Panc1 (cell line): Measurements from ENCODE around the gene ATF2. TPM values are rescaled to one million over a fixed set of nuclear protein-coding genes. Genes with fewer than 3 reads are reported as not detected.

Source experiments
- ATAC-seq: fragments of 200-7000 bp; cut with Tn5 transposase; 2 replicates; pipeline ENCODE4 v1.9.1; 2020; ENCODE audit warnings: mild to moderate bottlenecking, moderate library complexity
- BruUV-seq: library from RNA; stranded (reverse); fragments of 400-500 nt; replicated peaks from 2 replicates; lab custom pipeline; 2021; lab: Mats Ljungman, UMichigan
- CTCF ChIA-PET: fragments of 300-600 bp; sonication (Branson Sonifier 250); formaldehyde crosslinking; loops from one replicate; lab custom pipeline; 2022; ENCODE audit warnings: antibody characterized with exemption; lab: Charles Lee
- POLR2A ChIA-PET: fragments of 300-600 bp; sonication (Branson Sonifier 250); formaldehyde crosslinking; loops from one replicate; lab custom pipeline; 2022; ENCODE audit warnings: antibody characterized with exemption; lab: Charles Lee
- DNase-seq: peaks from one replicate; pipeline ENCODE4 v3.0.0-alpha.2; 2010; ENCODE audit warnings: low read depth, low spot score
- H3K27ac ChIP-seq: 2 replicates; pipeline ENCODE4 v1.5.1; 2011; ENCODE audit warnings: mild to moderate bottlenecking, low read length, inconsistent platforms
- H3K27me3 ChIP-seq: fragments of 200-500 bp; sonication (Bioruptor generic); 2 replicates; pipeline ENCODE4 v1.6.0; 2014; ENCODE audit warnings: low read length, inconsistent platforms; ENCODE audit not compliant: control insufficient read depth, insufficient read depth
- H3K36me3 ChIP-seq: fragments of 200-500 bp; sonication (Bioruptor generic); 2 replicates; pipeline ENCODE4 v1.5.1; 2014; ENCODE audit warnings: inconsistent platforms, mild to moderate bottlenecking, low read length, moderate library complexity; ENCODE audit not compliant: control insufficient read depth, insufficient read depth
- H3K4me1 ChIP-seq: 2 replicates; pipeline ENCODE4 v1.5.1; 2011; ENCODE audit warnings: inconsistent platforms, mild to moderate bottlenecking, low read length, moderate library complexity; ENCODE audit not compliant: control insufficient read depth, insufficient read depth
- H3K4me3 ChIP-seq, 2 experiments: 2 replicates each; pipeline ENCODE4 v1.5.1; 2011 to 2012; ENCODE audit warnings: low read depth in 2 of 2, low read length in 2 of 2, mild to moderate bottlenecking in 2 of 2, inconsistent platforms in 1 of 2, moderate library complexity in 1 of 2
- H3K9me3 ChIP-seq: fragments of 200-500 bp; sonication (Bioruptor generic); 2 replicates; pipeline ENCODE4 v1.5.1; 2014; ENCODE audit warnings: low read depth, mild to moderate bottlenecking, inconsistent platforms, low read length, moderate library complexity; ENCODE audit not compliant: control insufficient read depth, insufficient read depth
- CTCF ChIP-seq: fragments of 450-650 bp; IDR thresholded peaks from 2 replicates; pipeline ENCODE4 v1.5.1; 2017; ENCODE audit warnings: mild to moderate bottlenecking
- POLR2AphosphoS5 ChIP-seq: IDR thresholded peaks from 2 replicates; pipeline ENCODE4 v1.6.1; 2012; ENCODE audit warnings: mild to moderate bottlenecking, low read depth, low read length, moderate library complexity
- REST ChIP-seq, 2 experiments: IDR thresholded peaks; 2 replicates each; pipeline ENCODE4 v1.6.1; 2011 to 2012; ENCODE audit warnings: low read depth in 2 of 2, control low read depth in 1 of 2, low read length in 1 of 2, mild to moderate bottlenecking in 1 of 2, moderate library complexity in 1 of 2; ENCODE audit not compliant: insufficient read depth in 1 of 2
- SIN3A ChIP-seq: IDR thresholded peaks from 2 replicates; pipeline ENCODE4 v1.6.1; 2012; ENCODE audit warnings: low read depth, mild to moderate bottlenecking, low read length, moderate library complexity, borderline replicate concordance; ENCODE audit not compliant: insufficient read depth
- TCF7L2 ChIP-seq: IDR thresholded peaks from 2 replicates; pipeline ENCODE4 v1.6.1; 2011; ENCODE audit warnings: mild to moderate bottlenecking, low read depth, low read length, inconsistent platforms
- in situ Hi-C: cut with HindIII; loops from 2 replicates; pipeline ENCODE4 v1.10.0; 2016; ENCODE audit warnings: low sequenced_read_pairs, low pct_unique_long_range_greater_than_20kb
- intact Hi-C: fragments of 100-400 bp; cut with micrococcal nuclease; formaldehyde crosslinking; loops from one replicate; pipeline ENCODE4 v1.10.0; 2022; ENCODE audit not compliant: unreplicated experiment
- total RNA-seq: library from RNA; stranded (reverse); gene quantifications from one replicate; pipeline ENCODE4 v1.2.1, GENCODE V29; 2021; ENCODE audit not compliant: unreplicated experiment

ATF2 gene
- total RNA-seq, 1 experiment from 2014 or later = 61.8 TPM

GRCh38 chr2:175131252-175131651 lies 36.8 kb downstream of the ATF2 start:
- no peak for ATAC-seq
- Histone ChIP-seq H3K27me3 (no peaks in the 10 kb centered on the region), H3K27ac (no peak overlapping the region), H3K4me1 (no peaks in the 10 kb centered on the region), H3K36me3 (peaks cover 39% of the 10 kb centered on the region), H3K4me3 (no peak overlapping the region), H3K9me3 (no peaks in the 10 kb centered on the region)
- in situ Hi-C loops = no loop called here
- DNase-seq = no peak
- ChIA-PET CTCF (no interaction called here), POLR2A (no interaction called here)
- intact Hi-C loops = no loop called here
- TF ChIP-seq TCF7L2 (no peak), SIN3A (no peak), POLR2AphosphoS5 (no peak), REST (IDR thresholded peaks at IDR 0.05; ENCODE audit: insufficient read depth in 1 of 2, low read depth in 2 of 2, low read length in 1 of 2) (no peak), CTCF (no peak)
- BruUV-seq = no TSS peak

GRCh38 chr2:175126661-175127060 lies 41.3 kb downstream of the ATF2 start:
- POLR2A ChIA-PET = no interaction called here
- in situ Hi-C loops = no loop called here
- ATAC-seq = no peak

More at GRCh38 chr2:175126661-175127060, 41.3 kb downstream of the ATF2 start:
- Histone ChIP-seq H3K27me3 (no peaks in the 10 kb centered on the region), H3K36me3 (peaks cover 33% of the 10 kb centered on the region), H3K27ac (no peak overlapping the region), H3K9me3 (no peaks in the 10 kb centered on the region), H3K4me3 (no peak overlapping the region), H3K4me1 (no peaks in the 10 kb centered on the region)
- intact Hi-C loops = no loop called here
- no peak for DNase-seq
- CTCF ChIA-PET = no interaction called here
- no peak for TF ChIP-seq POLR2AphosphoS5
- no peak for TF ChIP-seq SIN3A
- TF ChIP-seq REST (IDR thresholded peaks at IDR 0.05; ENCODE audit: insufficient read depth in 1 of 2, low read depth in 2 of 2, low read length in 1 of 2) = no peak
- no peak for TF ChIP-seq CTCF
- no peak for TF ChIP-seq TCF7L2
- no TSS peak for BruUV-seq
